ENCODE results near the gene PDGFC. TPM values are rescaled to one million over a fixed set of nuclear protein-coding genes. Genes with fewer than 3 reads are reported as not detected.
"Not testable (repeated sequence)": the region's sequence is repeated elsewhere in the genome, so short reads cannot be mapped to it uniquely, and the experiment has no call there.

The PDGFC gene
- total RNA-seq, 1 donor from 2014 or later = 38.1 TPM

DNA sequence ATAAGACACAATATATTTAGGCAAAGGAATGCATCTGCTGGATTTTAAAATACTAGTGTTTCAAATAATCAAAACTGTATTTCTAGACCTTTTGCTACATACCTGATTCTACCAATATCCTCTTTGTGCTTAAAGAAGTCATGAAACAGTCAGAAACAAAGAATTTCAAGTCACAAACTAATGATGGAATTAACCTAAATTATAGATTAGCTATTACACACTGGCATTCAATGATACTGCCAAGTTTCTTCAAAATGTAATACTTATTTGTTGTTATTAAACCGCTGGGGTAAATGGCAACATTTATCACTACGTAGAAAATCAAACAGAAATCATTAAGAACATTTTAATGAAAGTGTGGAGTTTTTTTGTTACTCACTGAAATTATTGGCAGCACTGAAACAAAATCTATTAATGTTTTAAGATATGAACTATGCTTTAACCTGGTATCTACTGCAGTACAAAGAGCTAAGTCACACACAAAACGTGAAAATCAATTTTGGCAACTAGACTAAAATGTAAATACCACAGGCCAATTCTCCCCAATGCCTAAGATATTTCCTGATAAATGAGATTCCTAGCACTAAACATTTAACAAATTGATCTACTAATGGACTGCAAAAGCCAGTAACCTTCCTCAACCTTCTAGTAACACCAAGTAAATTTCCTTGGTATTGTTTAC is 19.4 kb downstream of the PDGFC start:
- DNase-seq (ENCODE audit: low read depth in 2 of 2) = no peak

GRCh38 chr4:156950948-156951347 is 20.7 kb downstream of the PDGFC start:
- no peak for DNase-seq (ENCODE audit: low read depth in 2 of 2)

GRCh38 chr4:156950090-156950489 is 21.5 kb downstream of the PDGFC start:
- DNase-seq (ENCODE audit: low read depth in 2 of 2) = peak in 1 of 2 donors; percentile 76

GRCh38 chr4:156949373-156949814 is 22.2 kb downstream of the PDGFC start:
- DNase-seq (ENCODE audit: low read depth in 2 of 2) = peak; percentile 60 to 94

GRCh38 chr4:156948738-156949137 is 22.9 kb downstream of the PDGFC start:
- no peak for DNase-seq (ENCODE audit: low read depth in 2 of 2)

GRCh38 chr4:156948133-156948532 is 23.5 kb downstream of the PDGFC start:
- DNase-seq (ENCODE audit: low read depth in 2 of 2) = no peak

GRCh38 chr4:156946516-156947424 is 24.8 kb downstream of the PDGFC start:
- DNase-seq (ENCODE audit: low read depth in 2 of 2) = peak; percentile 34 to 97

DNA sequence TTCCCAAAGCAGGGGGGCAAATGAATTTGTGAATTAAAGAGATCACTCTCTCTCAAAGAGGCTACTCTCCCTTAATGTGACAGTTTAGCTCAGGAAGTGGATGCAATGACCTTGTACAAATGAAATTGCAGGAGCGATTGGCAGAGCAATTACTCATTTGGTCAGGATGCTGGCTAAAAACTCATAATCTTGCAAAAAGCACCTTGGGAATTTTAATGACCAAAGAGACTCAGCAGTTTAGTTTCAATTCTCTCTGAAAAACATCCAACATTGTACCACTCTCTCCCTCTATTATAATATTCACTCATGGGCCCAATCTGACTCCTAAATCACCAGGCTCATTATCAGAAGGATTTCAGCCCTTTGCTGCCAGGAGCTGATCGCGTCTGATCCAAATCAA is 26.1 kb downstream of the PDGFC start:
- peak in 1 of 2 donors; percentile 56 for DNase-seq (ENCODE audit: low read depth in 2 of 2)

- no peak for DNase-seq (ENCODE audit: low read depth in 2 of 2)
These were observed 28.6 kb downstream of the PDGFC start for GRCh38 chr4:156942991-156943390.

- DNase-seq (ENCODE audit: low read depth in 2 of 2) = peak; percentile 66 to 92
These were observed 29.6 kb downstream of the PDGFC start for GRCh38 chr4:156941940-156942548.

DNA sequence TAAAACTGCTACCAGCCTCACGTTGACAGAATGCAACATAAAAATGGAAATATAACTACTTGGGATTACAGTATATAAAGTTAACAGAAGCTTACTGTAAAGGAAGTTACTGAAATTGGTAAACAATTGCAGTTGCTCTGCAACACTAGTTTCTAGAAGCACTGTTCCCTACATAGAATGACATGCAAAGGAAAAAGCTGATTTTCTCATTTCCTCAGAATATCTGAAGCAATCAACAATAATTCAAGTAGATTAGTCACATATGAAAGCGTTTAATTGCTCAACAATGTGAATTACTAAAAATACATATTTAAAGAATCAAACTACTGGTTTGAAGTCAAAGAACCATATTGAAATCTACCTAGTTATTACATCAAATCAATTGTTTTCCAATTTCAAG is 31.8 kb downstream of the PDGFC start:
- DNase-seq (ENCODE audit: low read depth in 2 of 2) = peak in 1 of 2 donors; percentile 46

DNA sequence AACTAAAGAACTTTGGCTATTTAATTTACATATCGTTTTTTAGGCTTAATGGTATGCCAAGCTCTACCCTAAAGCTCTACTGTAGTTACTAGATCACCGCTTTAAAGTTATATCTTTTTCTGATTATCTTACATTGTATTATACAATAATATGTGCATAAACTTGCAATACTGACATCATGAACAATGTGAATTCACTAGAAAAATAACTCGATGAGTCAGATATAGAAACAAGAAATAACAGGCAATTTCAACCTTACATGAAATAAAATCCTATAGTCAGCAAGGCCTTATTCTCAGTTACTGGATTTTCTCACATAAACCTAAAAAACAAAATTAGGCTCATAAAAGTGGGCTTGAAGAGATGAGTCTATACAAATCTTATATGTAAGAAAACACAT is 32.5 kb downstream of the PDGFC start:
- no peak for DNase-seq (ENCODE audit: low read depth in 2 of 2)

GRCh38 chr4:156934259-156934635 is 37.4 kb downstream of the PDGFC start:
- no peak for DNase-seq (ENCODE audit: low read depth in 2 of 2)

DNA sequence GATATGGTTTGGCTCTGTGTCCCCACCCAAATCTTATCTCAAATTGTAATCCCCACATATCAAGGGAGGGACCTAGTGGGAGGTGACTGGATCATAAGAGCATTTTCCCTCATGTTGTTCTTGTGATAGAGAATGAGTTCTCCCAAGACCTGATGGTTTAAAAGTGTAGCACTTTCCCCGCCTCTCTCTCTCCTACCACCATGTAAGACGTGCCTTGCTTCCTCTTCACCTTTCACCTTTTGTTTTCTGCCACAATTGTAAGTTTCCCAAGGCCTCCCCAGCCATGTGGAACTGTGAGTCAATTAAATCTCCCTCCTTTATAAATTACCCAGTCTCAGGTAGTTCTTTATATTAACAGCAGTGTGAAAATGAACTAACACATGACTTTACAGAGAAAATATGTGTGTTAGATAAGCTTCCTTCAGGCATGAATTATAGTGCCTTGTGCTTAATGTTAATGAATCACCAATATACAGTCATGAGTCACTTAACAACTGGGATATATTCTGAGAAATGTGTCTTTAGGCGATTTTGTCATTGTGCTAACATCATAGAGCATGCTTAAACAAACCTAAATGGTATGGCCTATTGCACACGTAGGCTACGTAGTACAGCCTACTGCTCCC is 37.9 kb downstream of the PDGFC start:
- peak in 1 of 2 donors; percentile 64 for DNase-seq (ENCODE audit: low read depth in 2 of 2)

- not testable (repeated sequence) for DNase-seq (ENCODE audit: low read depth in 2 of 2)
These were observed 39.2 kb downstream of the PDGFC start for GRCh38 chr4:156932360-156932759.

GRCh38 chr4:156931267-156931666 is 40.3 kb downstream of the PDGFC start:
- peak in 1 of 2 donors; percentile 80 for DNase-seq (ENCODE audit: low read depth in 2 of 2)

GRCh38 chr4:156929386-156930105 is 42.1 kb downstream of the PDGFC start:
- DNase-seq (ENCODE audit: low read depth in 2 of 2) = peak in 1 of 2 donors; percentile 54

DNA sequence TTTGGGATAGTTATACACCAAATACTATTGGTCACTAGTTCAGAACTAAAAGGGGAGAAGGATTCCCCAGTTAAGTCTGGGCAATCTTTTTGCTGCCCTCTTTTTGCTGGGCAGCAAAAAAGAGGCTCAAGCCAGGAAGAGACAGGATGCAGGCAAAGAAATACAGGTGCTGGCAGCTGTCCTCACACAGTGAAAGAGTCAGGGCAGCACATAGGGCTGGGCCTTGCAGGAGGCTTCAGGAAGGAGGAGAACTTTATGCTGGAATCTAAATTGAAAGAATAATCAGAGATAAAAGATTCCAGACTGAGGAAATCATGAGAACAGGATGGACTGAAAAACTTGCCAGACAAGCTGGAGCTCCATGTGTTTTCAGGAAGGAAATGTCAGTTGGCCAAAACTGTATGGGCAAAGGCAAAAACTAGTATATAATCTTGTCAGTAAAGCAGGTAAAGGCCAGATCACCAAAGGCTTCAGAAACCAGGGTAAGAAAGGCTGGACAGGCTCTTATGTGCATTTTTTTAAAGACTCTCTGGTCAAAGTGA is 46.8 kb downstream of the PDGFC start:
- DNase-seq (ENCODE audit: low read depth in 2 of 2) = peak; percentile 16 to 32

GRCh38 chr4:156923525-156923924 is 48.1 kb downstream of the PDGFC start:
- no peak for DNase-seq (ENCODE audit: low read depth in 2 of 2)

DNA sequence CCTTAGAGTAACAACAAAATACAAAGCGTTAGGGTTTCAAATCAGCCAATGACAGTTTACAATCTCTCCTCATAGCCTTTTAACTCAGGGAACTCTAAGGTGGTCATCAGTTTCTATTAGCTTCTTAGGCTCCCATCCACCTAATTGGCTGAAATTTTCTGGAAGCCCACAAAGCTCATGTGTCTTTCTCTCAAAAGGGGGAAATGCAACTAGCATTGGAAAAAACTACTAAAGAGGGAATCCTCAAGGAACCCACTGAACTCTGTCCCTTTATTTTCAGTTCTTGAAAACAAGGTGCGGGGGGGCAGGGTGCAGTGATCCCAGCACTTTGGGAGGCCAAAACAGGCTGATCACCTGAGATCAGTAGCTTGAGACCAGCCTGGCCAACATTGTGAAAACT is 56.4 kb downstream of the PDGFC start:
- DNase-seq (ENCODE audit: low read depth in 2 of 2) = no peak

DNA sequence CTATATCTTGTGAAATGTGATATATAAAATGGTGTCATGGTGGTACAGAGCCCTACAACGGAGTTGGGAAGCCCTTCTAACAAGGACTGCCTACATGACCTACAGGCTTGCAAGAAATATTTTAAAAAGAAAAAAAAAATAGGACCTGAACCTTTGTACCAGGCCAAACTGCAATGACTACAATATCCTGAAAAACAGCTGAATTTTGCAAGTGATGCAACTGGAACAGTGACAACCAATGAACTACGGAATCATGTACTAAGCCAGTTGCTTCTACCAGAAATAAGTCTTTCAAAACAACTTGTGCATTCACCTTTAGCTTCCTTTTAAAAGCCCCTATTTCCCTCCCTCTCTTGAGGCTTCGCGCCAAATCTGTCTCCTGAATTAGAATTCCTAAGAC is 58.4 kb downstream of the PDGFC start:
- no peak for DNase-seq (ENCODE audit: low read depth in 2 of 2)
